Peyer's patch (tissue), 4 donors: ENCODE measurements around the gene AKT3. TPM values are rescaled to one million over a fixed set of nuclear protein-coding genes. Genes with fewer than 3 reads are reported as not detected.

Source experiments
- DNase-seq, 3 donors: peaks; one replicate each; pipeline ENCODE4 v3.0.0-alpha.2; 2017 to 2019
- H3K27ac ChIP-seq, 4 donors: fragments of 200-600 bp; sonication (generic); one replicate each; pipeline ENCODE4 v1.5.1; 2016 to 2019
- H3K27me3 ChIP-seq, 2 donors: fragments of 200-600 bp; sonication (generic); one replicate each; pipeline ENCODE4 v1.5.1; 2019
- H3K36me3 ChIP-seq, 3 donors: fragments of 200-600 bp; sonication (generic); one replicate each; pipeline ENCODE4 v1.5.1; 2016 to 2019
- H3K4me1 ChIP-seq, 4 donors: fragments of 200-600 bp; sonication (generic); one replicate each; pipeline ENCODE4 v1.5.1; 2016 to 2019
- H3K4me3 ChIP-seq, 4 donors: fragments of 200-600 bp; sonication (generic); 1 replicate in 3 of 4; 2 replicates in 1 of 4; pipeline ENCODE4 v1.5.1; 2016 to 2019; ENCODE audit warnings: mild to moderate bottlenecking in 1 of 4
- H3K9me3 ChIP-seq, 4 donors: fragments of 200-600 bp; sonication (generic); one replicate each; pipeline ENCODE4 v1.5.1; 2016 to 2019; ENCODE audit warnings: mild to moderate bottlenecking in 1 of 4
- POLR2A ChIP-seq, 2 donors: fragments of 450-650 bp; IDR thresholded peaks; one replicate each; pipeline ENCODE4 v1.5.1; 2017; ENCODE audit warnings: antibody characterized with exemption in 2 of 2, mild to moderate bottlenecking in 2 of 2, moderate library complexity in 2 of 2
- total RNA-seq, 4 donors: library from RNA; depleted of rRNA; stranded (reverse); fragments of >200 nt; gene quantifications; one replicate each; pipeline ENCODE4 v1.1.0, GENCODE V29; 2016
- TF ChIP-seq, protein P1 (sequence below), 6 experiments: fragments of 450-650 bp in 4 of 6; fragments of 200-600 bp in 2 of 6; sonication (generic) in 1 of 6; IDR thresholded peaks; one replicate each; pipeline ENCODE4 v1.5.1; 2017 to 2019; ENCODE audit warnings: antibody characterized with exemption in 6 of 6, mild to moderate bottlenecking in 3 of 6, moderate library complexity in 1 of 6

The AKT3 gene
- total RNA-seq, 4 donors from 2014 or later = 4.4 to 71.8 (median 15.2) TPM

DNA sequence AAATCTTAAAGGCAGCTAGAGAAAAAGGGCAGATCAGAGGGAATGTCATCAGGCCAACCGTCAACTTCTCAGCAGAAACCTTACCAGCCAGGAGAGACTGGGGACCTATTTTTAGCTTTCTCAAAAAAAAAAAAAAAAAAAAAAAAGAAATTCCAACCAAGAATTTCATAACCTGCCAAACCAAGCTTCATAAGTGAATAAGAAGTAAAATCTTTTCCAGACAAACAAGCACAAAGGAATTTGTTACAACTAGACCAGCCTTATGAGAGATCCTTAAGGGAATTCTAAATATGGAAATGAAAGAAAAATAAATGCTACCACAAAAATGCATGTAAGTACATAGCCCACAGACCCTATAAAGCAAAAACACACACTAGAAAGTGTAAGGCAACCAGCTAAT lies 267.7 kb downstream of the AKT3 start:
- no peak for TF ChIP-seq POLR2A (IDR thresholded peaks at IDR 0.05)
- TF ChIP-seq, protein P1, sequence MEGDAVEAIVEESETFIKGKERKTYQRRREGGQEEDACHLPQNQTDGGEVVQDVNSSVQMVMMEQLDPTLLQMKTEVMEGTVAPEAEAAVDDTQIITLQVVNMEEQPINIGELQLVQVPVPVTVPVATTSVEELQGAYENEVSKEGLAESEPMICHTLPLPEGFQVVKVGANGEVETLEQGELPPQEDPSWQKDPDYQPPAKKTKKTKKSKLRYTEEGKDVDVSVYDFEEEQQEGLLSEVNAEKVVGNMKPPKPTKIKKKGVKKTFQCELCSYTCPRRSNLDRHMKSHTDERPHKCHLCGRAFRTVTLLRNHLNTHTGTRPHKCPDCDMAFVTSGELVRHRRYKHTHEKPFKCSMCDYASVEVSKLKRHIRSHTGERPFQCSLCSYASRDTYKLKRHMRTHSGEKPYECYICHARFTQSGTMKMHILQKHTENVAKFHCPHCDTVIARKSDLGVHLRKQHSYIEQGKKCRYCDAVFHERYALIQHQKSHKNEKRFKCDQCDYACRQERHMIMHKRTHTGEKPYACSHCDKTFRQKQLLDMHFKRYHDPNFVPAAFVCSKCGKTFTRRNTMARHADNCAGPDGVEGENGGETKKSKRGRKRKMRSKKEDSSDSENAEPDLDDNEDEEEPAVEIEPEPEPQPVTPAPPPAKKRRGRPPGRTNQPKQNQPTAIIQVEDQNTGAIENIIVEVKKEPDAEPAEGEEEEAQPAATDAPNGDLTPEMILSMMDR (IDR thresholded peaks at IDR 0.05) = no peak
- Histone ChIP-seq H3K27ac (no peak overlapping the region), H3K27me3 (no peaks in the 10 kb centered on the region), H3K4me3 (no peak overlapping the region), H3K36me3 (no peaks in the 10 kb centered on the region), H3K9me3 (peaks cover 0 to 2% (median 0%) of the 10 kb centered on the region in 4 donors), H3K4me1 (no peaks in the 10 kb centered on the region)
- no peak for DNase-seq

DNA sequence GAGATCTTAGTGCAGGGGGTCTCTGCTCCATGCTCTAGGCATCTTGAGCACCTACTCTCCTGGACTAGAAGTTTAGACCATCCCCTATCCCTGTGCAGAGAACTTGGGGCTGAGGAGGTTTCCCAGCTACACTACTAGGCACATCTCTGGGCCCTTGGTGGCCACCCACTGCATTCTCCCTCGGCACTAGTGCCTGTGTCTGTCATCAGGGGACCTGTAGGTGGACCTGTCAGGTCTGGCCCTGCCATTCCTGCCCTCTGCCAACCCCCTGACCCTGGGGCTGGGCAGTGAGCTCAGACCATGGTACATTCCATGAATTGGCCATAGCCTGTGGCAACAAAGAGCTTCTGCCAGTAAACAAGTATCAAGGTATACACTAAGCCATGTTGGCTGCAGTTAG lies 269.1 kb downstream of the AKT3 start:
- Histone ChIP-seq H3K27me3 (no peaks in the 10 kb centered on the region), H3K36me3 (no peaks in the 10 kb centered on the region), H3K27ac (no peak overlapping the region), H3K9me3 (peaks cover 0 to 2% (median 0%) of the 10 kb centered on the region in 4 donors), H3K4me3 (no peak overlapping the region), H3K4me1 (no peaks in the 10 kb centered on the region)
- no peak for DNase-seq
- no peak for TF ChIP-seq POLR2A (IDR thresholded peaks at IDR 0.05)
- TF ChIP-seq, protein P1 (IDR thresholded peaks at IDR 0.05) = no peak

DNA sequence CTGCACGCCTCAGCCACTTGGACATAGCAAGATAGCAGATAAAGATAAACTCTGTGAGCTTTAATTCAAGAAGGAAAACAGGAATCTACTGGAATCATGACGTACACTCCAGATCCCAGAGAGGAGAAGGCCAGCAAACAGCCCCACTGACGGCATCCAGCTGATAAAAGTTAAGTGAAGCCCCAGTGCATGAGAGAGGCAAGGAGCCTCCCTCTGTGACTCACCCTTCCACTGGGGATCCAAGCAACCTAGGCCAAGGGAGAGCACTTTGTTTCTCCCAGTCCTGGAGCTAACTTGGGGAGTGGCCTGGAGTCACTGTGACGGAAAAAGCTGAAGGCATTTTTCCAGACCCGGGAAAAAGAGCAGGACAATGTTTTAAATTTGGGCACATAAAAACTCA lies 270.0 kb downstream of the AKT3 start:
- Histone ChIP-seq H3K36me3 (no peaks in the 10 kb centered on the region), H3K9me3 (peaks cover 0 to 2% (median 0%) of the 10 kb centered on the region in 4 donors), H3K4me1 (no peaks in the 10 kb centered on the region), H3K27me3 (no peaks in the 10 kb centered on the region), H3K27ac (no peak overlapping the region), H3K4me3 (no peak overlapping the region)
- no peak for DNase-seq
- TF ChIP-seq POLR2A (IDR thresholded peaks at IDR 0.05) = no peak
- TF ChIP-seq, protein P1 (IDR thresholded peaks at IDR 0.05) = no peak

DNA sequence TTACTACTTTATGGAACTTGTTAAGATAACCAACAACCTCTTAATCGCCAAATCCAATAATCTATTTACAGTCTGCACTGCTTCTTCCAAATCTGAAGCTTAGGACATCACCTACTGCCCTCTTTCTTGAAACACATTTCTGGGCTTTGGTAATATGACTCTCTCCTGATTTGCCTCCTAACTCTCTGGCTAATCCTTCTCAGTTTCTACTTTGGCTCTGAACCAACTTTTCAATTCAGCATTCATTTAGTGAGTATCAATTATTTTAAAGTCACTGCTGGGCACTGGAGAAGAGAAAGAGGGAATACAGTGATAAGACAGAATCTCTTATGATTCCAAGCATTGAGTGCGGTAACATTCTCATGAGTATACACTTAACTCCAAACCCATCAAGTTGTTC lies 275.0 kb downstream of the AKT3 start:
- no peaks in the 10 kb centered on the region for H3K9me3 ChIP-seq
- TF ChIP-seq, protein P1 (IDR thresholded peaks at IDR 0.05) = no peak
- no peak for TF ChIP-seq POLR2A (IDR thresholded peaks at IDR 0.05)
- H3K4me1 ChIP-seq = no peaks in the 10 kb centered on the region
- no peak for DNase-seq
- H3K4me3 ChIP-seq = no peak overlapping the region
- no peak overlapping the region for H3K27ac ChIP-seq
- H3K27me3 ChIP-seq = no peaks in the 10 kb centered on the region
- H3K36me3 ChIP-seq = no peaks in the 10 kb centered on the region

DNA sequence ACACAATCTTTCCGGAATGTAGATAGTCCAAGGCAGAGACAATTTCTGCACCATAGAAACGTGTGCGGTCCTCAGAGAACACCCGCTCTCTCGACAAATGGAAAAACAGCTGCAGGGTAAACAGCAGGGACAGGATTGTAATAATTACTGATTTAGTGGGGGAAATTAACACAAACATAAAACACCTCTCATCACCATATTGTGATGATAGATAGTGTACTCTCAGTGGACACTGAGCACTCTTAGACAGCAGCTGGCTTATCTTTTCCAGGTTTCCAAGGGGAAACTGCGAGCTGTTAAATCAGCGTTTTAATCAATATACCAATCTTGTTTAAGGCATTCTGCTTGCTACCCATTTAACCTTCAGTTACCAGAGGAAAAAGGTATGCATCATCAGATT lies 277.1 kb downstream of the AKT3 start:
- no peaks in the 10 kb centered on the region for H3K36me3 ChIP-seq
- TF ChIP-seq POLR2A (IDR thresholded peaks at IDR 0.05) = no peak
- TF ChIP-seq, protein P1 (IDR thresholded peaks at IDR 0.05) = no peak
- no peaks in the 10 kb centered on the region for H3K27me3 ChIP-seq
- H3K4me3 ChIP-seq = no peak overlapping the region
- H3K9me3 ChIP-seq = no peaks in the 10 kb centered on the region
- no peaks in the 10 kb centered on the region for H3K4me1 ChIP-seq
- H3K27ac ChIP-seq = no peak overlapping the region
- no peak for DNase-seq

- Histone ChIP-seq H3K36me3 (no peaks in the 10 kb centered on the region), H3K4me1 (no peaks in the 10 kb centered on the region), H3K27ac (no peak overlapping the region), H3K9me3 (no peaks in the 10 kb centered on the region), H3K27me3 (no peaks in the 10 kb centered on the region), H3K4me3 (no peak overlapping the region)
- no peak for TF ChIP-seq POLR2A (IDR thresholded peaks at IDR 0.05)
- TF ChIP-seq, protein P1 (IDR thresholded peaks at IDR 0.05) = no peak
- DNase-seq = no peak
Observed at GRCh38 chr1:243568793-243569192, 281.2 kb downstream of the AKT3 start.
